CD4-positive, alpha-beta T cell treated with Interferon alpha-2 for 1 hour (primary cell): ENCODE results near the gene CLEC3A.
"Not testable (repeated sequence)": the region's sequence is repeated elsewhere in the genome, so short reads cannot be mapped to it uniquely, and the experiment has no call there.

Experiments
- DNase-seq, 2 donors: peaks; one replicate each; pipeline ENCODE4 v3.0.0-alpha.2; 2020 to 2022

CLEC3A gene, protein sequence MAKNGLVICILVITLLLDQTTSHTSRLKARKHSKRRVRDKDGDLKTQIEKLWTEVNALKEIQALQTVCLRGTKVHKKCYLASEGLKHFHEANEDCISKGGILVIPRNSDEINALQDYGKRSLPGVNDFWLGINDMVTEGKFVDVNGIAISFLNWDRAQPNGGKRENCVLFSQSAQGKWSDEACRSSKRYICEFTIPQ

DNA sequence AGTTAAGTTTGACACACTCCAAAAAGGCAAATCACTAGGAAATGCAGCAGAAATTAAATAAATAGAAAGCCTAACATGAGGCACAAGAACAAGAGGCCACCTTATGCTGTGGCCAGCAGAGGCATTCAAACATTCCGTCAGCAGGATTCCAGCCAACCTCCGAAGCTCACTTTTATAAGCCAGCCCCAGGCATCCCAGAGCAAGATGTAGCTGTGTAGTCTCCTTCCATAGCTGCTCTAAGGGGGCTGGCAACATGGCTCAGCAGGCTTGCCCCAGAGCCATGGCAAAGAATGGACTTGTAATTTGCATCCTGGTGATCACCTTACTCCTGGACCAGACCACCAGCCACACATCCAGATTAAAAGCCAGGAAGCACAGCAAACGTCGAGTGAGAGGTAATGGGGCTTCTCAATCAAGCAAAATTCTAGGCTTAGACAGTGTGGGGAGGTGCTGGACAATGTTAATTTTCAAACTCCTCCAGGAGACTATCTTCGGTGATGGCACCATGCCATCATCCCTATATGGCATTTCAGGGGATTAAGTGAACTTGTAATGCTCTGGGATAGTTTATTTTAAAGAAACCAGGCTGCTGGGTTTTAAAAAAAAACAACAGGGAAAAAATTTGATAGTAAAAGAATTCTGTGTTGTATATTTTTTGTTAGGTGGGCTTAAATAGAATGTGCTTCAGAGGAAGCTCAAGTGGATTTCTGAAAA, at the start of gene CLEC3A:
TSS of gene CLEC3A (plus strand) at position 202 of the 714 bp plus-strand sequence. CDS start at position 281, 79 bp downstream.
- no peak for DNase-seq

DNA sequence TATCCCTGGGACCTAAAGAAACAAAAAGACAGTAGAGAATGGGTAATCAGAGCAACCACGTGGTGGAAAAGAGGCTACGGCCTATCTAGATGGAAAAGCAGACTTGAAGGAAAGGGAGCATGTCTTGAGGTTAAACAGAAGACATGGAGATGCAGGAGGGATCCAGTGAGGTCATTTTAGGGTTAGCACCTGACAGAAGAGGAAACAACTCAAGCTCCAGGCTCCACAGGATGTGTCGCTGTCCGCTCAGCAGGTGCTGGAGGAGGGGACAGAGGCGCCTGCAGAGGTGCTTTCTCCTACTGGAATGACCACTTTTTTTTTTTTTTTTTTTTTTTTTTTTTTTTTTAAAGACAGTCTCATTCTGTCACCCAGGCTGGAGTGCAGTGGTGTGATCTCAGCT, 47.5 kb upstream of the CLEC3A start:
- DNase-seq, result no peak

DNA sequence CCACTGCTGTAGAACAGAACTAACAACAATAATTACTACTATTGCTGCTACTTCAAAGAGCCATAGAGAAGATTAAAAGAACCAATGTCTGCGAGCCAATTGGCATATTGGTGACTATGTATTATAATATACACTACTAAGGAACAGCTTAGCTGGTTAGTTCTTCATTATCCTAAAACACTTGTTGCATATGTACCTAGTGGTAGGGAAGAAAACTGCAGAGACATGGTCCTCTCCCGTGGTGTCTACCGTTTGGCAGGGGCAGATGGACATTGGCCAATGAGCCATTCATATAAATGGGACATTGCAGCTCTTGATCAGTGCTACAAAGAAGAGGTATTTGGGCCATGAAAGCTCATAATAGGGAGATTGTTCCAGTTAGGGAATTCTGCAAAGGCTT, 46.4 kb upstream of the CLEC3A start:
- DNase-seq, result no peak

DNA sequence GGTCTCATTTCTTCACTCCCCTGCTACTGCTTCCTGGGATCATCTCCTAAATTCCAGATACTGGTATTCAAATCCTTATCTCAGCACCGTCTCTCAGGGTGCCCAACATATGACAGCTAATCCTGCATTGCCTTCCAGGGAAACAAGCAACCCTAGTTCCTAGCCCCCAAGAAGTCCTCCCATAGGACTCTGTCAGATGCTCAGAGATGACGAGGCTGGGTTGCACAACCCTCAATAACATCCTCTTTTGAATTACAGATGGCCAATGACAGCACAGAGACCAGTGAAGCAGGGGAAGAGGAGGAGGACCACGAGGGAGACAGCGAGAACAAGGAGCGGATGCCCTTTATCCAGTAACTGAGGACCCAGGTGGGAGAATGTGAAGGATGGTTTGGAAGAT, 45.0 kb upstream of the CLEC3A start:
- DNase-seq, result no peak

DNA sequence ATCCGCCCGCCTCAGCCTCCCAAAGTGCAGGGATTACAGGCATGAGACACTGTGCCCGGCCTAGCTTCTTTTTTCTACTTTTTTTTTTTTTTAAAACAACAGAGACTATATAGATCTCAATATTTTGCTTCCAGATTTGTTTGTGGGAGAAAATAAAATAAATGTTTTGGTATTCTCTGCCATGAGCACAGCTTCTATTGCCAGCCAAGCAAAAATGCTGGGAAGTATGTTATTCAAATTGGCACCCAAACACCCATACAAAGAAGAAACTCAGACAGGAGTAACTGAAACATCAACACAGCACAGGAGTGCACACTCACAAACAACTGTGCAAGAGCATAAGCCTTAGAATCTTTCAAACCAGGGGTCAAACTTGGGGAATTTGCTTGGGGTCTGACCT, 37.2 kb upstream of the CLEC3A start:
- no peak for DNase-seq

DNA sequence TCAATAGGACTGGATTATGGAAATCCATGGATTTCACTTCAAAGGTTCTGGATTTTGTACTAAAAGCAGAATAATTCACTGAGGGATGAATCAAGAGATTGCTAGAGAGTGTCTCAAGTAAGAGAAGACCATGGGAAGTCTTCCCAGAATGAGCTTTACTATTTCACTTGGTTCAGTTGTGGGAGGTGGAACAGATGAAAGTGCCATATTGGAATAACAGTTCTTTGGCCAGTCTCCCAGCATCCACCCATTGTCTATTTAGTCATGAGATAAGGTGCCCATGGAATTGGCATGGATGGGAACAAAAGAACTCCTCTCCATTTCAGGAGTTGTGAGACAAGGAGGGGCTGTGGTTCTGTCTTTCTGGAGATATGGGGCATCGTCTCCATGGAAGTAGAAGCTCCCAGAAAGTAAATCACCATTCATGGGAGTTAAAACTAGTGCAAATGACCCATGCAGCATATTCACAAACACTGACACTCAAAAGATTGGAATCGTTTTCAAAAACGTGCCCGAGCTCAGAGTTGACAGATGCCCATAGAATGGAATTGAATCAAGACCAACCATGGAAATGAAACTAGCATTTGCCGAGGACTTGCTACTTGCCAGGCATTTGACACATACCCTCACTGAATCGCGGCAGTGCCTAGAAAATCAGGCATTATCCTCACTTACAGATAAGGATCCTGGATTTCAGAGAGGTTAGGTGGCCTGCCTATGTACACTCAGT, 36.2 kb upstream of the CLEC3A start:
- no peak for DNase-seq

DNA sequence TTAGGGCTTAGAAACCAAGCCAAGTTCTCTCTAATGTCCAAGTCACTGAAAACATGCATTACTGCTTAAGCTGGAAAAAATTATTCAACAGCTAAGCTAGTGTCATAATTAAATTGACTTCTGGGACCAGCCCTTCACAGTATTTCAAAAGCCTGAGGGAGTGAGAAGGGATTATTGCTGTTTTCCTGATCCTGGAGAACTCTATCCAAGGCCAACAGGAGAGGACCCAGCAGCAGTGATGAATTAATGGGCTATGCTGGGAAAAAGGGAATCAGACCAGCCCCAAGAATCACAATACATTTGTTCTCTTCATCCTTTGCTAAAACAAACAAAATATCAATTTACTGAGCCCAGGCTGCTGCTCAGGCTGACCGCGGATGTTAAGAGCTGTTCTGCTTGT, 34.5 kb upstream of the CLEC3A start:
- DNase-seq, result no peak

DNA sequence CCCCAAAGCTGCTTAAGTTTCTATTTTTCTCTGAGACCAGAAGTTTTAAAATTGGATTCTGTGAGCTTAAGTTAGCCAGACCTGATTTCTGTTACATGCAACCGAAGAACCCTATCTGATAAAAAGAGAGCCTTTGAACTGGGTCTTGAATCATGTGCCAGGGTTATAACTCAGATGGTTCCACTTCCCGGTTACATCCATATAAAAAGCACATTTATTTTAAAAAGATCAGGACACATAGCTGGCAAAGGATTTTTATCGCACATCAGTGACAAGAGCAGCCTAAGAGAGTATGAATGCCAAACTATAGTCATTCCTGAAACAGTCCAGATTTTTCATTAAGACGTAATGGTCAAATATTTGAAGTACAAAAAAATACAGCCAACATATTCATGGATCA, 32.5 kb upstream of the CLEC3A start:
- DNase-seq, result no peak

DNA sequence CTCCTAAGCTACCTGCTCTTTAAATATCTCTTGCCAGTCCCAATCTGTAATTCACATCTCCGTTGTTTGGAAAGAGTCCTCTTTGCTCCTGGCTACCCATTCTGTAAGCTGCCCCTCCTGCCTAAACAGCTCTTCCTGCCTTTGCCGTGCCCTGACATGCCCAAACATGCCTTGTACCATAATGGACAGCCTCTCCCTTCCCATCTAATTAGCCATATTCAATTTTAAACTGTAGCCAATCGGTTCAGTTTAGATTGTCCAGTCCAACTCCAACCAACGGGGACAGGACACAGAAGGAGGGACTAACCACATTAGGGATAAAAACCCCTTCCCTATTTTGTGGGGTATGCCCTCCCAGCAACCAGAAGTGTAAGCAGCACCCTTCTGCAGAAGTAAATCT, 30.6 kb upstream of the CLEC3A start:
- DNase-seq, result no peak

DNA sequence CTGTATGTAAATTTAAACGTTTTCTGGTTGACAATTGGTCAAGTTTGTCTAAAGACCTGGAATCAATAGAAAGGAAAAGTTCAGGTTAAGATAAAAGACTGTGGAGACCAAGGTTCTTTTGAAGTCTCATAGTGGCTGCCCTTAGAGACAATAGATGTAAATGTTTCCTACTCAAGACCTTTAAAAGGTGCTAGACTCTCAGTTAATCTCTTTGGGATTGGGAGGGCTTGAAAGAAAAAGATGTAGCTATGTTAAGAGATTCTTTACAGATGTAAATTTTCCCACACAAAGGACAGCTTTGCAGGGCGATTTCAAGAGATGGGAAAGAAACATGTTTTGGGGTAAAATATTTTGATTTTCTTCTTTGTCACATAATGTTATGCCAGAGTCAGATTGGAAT, 30.0 kb upstream of the CLEC3A start:
- DNase-seq, result not testable (repeated sequence)

DNA sequence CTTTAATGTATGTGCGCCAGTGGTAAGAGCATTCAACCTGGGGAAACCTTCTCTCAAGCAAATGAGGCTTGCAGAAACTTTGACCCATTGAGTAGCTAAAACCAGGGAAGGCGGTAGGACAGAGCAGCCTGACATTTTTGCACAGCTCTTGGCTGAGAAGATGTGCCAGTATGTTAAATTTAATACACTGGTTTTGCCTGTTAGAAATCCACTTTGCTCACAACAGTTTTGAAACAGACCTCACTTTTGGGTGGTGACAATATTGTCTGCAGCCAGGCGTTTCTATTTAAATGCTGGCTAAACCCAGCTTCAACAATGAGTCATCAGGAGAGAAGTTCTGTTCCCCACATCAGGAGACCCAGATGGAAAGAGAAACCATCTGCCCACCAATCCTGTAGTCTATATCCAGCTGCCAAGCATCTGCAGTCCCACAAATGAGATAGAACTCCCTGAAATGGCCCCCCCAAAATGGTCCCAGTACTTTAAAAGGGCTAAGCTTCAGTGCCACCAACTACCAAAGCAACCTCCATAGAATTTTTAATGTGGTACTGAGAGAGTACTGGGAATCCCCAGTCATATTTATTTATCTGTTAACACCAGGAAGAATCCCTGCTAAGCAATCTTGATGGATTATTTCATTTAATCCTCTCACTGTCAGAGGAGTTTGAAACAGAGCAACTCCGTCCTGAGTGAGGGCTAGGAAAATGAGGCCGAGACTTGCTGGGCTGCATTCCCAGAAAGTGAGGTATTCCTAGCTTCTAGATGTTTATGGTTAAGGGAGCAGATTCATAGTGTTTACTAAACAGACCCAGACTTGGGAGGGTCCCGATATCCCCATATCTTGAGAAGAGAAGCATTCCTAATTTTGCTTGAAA, 29.0 kb upstream of the CLEC3A start:
- DNase-seq, result no peak

DNA sequence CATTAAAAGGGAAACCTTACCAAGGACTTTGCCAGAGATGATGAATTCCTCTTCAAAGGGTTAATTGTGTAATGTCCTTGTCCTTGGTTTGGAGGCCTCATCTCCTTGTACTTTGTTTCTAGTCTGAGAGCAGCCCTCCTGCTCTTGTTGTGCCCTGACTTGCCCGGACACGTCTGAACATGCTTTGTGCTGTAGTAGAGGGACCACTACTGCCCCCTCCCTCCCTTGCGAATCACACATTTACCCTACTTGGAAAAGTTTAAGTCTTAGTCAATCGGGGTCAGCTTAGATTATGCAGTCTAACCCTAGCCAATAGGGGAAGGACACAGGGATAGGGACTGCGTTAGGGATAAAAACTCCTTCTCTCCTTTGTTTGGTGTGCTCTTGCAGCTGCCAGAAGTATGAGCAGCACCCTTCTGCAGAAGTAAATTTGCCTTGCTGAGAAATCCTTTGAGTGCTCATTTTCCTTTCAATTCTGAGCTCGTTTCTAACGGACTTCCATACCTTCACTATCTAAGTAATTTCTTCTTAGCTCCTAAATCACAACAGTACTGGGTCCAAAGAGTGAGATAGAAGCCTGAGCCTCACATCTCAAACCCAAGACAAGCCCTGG, 26.4 kb upstream of the CLEC3A start:
- DNase-seq, result no peak

DNA sequence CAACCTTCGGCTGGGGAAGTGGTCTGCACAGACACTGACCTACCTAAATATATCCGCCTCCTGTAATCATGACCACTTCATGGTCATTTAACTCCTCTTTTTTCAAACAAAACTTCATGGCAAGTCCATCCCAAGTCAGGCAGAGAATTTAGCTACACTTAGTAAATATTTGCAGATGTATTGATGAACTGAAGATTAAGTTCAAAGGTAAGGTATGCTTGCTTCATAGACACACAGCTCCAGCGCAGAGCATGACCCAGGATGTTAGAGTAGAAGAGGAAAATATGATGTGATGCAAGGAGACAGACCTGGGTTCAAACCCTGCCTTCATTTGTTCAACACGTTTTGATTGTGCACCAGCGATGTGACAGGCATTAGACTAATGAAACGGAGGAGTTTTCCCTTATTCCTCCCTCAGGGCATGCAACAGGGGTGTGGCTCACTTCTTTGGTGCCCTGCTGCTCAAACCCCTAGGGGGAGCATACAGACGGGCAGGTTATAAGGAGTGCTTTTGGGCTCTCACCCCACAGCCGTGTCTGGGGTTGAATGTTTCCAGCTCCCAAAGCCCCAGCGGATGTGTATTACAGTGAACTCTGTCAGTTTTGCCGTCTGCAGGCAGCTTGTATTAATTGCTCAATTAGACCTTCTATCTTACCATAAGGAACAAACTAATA, 23.9 kb upstream of the CLEC3A start:
- DNase-seq, result no peak

DNA sequence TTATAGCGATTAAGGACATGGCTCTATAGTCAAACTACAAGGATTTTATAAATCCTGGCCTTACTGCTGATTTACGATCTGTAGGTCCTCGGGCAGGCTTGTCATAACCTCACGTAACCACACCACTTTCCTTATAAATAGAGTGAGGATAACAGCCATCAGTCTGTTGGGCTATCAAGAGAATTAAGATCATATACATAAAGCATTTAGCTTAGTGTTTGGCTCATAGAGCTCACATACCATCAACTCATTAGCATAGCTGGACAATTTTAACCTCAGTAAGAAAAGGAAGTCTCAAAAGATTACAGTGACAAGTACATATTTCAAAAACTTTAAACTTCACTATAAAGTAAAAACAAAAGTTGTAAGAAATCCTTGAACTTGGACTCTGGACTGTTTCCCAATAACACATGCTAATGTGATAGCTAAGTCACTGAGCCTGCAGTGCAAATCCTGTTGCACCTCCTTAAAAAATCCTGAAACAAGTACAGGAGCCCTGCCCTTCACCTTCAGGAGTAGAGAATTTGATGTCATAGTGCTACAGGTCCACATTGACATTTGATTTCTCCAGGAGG, 20.8 kb upstream of the CLEC3A start:
- no peak for DNase-seq

DNA sequence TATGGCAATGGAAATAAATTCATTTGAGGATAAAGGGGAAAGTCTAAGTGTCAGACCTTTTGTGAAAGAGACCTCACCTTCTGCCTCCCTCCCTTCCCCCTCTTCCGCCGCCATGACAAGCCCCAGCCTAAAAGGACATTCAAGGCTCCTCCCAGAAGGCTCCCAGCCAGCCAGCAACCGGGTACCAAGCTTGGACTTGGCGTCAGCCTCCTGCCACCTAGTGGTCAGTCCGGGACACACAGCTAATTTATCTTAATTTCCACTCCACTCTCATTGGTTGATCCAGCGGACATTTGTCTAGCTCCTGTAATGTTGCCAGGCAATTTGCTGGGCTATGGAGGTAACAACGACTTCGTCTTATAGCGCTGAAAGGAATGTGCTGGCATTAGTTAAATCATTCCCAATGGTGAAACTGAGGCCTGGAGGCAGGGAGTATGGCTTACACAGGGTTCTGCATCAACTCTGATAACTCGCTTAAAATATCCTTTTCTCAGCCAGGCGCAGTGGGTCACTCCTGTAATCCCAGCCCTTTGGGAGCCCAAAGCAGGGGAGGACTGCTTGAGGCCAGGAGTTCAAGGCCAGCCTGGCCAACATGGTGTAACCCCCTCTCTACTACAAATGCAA, 19.3 kb upstream of the CLEC3A start:
- DNase-seq, result peak; percentile 59 to 67

DNA sequence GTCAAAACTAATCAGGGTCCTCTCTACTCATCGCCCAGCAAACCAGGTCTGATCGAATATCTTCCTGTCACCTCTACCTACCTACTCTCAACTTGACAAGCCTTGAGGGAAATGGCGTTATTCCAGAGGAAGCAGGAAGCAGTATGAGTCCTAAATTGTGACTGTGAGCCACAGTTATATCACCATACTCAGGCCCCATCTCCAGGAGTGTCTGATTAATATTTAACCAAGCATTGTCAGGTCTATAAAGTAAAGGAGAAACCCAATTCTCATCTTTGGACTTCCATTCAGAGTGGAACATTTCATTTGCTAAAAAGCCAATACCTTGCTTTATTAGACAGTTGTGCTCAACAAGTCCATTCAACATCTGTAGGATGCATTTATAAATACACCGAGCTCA, 17.8 kb upstream of the CLEC3A start:
- no peak for DNase-seq

DNA sequence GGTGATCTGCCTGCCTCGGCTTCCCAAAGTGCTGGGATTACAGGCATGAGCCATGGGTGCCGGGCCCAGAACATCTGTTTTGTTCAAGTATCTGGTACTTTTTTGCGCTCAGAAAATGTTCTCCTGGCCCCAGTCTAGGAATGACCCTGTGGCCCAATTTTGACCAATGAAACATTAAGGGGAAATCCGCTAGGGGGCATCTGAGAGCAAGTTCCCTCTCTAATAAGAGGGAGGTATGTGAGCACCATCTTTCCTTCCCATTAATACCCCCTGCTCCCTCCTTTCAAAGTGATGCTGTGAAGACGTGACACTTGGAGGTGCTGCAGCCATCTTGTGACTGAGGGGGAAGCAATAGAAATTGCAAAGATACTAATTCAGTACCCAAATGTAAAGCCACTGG, 16.5 kb upstream of the CLEC3A start:
- DNase-seq, result no peak

DNA sequence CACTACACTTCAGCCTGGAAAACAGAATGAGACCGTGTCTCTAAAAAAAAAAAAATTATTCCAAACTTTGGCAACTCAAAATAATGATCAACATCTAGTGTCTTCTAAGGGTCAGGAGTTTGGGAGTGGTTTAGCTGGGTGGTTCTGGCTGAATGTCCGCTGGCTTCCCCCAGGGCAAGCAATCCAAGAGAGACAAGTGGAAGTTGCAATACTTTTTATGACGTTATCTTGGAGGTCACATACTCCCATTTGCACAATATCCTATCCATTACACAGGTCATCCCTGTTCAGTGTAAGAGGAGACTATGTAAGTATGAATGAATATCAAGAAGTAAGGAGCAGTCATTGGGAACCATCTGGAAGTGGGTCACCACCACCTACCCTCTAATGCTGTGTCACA, 15.2 kb upstream of the CLEC3A start:
- DNase-seq, result no peak

DNA sequence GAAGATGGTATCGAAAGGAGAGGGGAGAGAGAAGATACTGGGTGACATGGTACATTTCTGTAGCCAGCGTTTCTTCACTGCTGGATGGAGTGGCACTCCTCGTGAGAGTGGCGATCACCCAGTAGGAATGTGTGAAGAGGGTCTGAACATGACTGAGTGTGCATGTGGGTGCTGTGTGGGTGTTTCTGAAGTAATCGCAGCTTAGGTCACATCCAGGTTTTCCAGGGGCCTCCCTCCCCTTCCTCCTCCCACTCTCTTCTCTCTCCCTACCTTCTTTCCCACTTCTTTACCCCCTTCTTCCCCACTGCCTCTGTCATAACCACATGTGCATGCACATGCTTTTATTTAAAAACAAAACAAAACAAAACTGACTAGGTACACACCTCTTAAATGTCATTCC, 1.8 kb downstream of the CLEC3A start:
- no peak for DNase-seq

DNA sequence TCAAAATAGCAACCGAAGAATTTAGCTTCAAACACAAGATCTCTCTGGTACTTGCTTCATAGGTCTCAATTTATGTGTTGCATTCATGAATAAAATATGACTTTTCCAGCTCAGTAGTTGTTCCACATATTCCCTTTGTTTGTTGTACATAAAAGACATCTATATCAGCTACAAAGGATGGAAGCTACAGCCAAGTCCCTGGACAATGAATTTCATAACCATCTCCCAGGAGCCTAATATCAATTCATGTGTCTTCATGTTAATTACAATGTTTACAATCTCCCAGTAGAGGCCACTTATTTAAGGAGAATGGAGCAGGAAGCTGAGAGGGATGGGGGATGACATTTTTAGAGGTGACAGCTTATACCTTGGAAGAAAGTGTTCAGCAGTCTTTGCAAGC, 3.3 kb downstream of the CLEC3A start:
- DNase-seq, result no peak

DNA sequence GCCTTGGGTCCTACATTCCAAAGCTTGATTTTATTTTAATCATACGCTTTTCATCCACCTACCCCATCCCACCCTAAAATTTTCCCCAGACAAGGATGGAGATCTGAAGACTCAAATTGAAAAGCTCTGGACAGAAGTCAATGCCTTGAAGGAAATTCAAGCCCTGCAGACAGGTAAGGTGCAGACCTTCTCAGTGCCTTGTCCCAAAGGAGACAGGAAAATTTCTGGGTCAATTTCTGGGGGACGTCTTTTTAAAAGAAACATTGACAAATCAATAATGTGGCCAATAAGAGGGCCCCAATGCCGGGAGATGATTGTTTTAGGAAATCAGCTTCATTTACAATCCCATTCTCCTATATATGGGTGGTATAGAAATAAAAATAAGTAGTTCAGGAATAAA, 5.7 kb downstream of the CLEC3A start:
- DNase-seq, result no peak
